GM19438 (cell line): ENCODE data around the gene GALNT4.
A peak's percentile ranks its signal among the peaks of the same experiment; 100 is the strongest.

Experiments used
- ATAC-seq: cut with Tn5 transposase; IDR thresholded peaks from one replicate; pipeline ENCODE4 v1.9.1; 2021; ENCODE audit warnings: low read depth; ENCODE audit not compliant: unreplicated experiment

Gene GALNT4

DNA sequence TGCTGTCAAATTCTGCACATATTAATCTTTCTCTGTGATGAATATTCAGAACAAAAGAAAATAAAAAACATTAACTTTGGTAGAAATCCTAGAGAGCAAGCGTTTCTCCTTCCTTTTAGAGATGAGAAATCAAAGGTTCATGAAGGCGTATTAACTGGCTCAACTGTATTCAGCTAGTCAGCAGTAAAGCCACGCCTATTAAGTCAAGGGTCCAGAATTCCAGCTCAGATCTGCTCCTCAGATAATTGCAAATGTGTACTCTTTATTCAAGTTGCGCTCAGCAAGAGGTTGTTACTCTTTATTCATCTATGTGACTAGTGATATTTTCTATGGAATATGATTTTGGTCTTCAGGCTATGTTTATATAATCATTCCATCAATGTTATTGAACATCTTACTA lies 14.3 kb upstream of the GALNT4 start:
- ATAC-seq, result no peak

DNA sequence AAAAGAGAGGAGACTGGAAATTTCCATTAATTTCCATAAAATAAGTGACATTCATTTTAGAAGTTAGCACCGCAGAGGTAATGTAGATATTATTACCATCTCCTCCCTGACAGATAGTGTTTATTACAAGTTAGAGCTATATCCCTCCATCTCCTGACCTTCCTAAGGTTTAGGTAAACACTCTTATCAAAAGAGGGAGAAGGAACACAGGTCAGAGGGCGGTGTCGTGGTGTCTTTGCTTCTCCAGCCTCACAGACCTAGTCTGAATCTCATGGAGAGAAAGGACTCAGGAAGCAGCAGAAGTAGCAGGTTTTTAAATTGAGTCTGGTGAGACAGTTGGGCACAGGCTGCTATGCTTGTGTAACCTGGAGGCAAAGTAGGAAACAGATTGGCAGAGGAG lies 12.8 kb upstream of the GALNT4 start:
- ATAC-seq, result no peak

DNA sequence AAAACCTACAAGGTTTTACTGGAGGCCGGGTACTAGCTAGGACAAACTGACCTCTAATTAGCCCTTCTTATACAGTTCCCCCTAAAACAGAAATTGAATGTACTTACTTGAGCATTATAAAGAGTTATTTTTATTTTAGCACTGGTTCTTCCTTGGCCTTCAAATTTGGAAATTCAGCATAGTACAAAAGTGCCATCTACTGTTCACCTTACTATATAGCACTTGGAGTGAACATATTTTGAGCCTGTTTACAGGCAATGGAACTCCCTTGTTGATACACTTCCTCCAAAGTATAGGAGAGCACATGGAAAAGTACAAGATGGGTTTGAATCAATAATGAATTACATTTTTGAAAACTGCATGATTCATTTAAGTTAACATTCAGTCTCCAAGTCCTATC lies 5.1 kb upstream of the GALNT4 start:
- no peak for ATAC-seq

DNA sequence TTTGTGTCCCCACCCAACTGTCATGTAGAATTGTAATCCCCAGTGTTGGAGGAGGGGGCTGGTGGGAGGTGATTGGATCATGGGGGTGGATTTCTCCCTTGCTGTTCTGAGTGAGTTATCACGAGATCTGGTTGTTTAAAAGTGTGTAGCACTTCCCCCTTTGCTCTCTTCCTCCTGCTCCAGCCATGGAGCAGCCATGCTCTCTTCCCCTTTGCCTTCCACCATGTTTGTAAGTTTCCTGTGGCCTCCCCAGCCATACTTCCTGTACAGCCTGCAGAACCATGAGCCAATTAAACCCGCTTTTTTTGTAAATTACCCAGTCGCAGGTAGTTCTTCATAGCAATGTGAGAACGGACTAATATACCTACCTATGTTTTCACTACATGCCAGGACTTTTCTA lies 3.8 kb upstream of the GALNT4 start:
- ATAC-seq, result no peak

DNA sequence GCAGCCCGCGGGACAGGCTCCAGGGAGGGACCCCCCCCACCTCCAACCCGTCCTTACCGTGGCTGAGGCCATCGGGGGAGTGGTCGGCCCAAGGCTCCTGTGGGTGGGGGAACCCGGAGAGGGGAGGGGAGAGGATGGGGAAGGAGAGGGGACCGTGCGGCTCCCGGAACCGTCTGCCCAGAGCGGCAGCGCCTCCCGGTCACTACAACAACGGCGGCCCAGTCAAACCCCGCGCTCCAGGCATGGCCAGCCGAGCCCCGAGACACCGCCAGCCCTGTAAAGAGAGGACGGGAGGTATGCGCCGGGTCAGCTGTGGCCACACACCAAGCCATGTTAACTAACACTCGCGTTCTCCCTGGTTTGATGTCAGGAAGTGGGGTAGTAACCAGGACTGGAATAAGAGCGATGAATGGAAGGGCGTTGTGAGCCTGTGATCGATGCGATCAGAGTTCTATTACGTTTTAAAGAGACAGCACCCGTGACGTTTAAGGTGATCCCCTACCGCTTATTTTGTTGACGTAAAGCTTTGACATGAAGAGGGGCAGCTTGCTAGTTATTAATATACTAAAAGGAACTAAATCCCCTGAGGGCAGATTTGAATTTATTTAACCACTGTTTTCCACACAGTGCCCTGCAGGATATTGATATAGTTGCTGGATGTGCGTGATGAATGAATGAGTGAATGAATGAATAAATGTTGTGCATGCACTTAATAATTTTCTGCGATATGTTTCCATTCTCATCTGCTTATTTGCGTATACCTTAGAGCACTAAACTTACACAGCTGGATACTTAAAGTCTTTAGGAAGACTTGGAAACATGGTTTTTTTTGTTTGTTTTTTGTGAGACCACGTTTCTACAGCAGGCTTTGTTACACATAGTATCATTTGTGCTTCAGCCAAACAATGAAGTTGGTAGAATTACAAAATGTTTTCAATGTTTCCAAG lies 1.5 kb upstream of the GALNT4 start, which contains the start of gene POC1B:
POC1B (minus strand) TSS at position 224 of the 947 bp plus-strand sequence; CDS start at position 72, 152 bp downstream.
- ATAC-seq, result peak; percentile 63

DNA sequence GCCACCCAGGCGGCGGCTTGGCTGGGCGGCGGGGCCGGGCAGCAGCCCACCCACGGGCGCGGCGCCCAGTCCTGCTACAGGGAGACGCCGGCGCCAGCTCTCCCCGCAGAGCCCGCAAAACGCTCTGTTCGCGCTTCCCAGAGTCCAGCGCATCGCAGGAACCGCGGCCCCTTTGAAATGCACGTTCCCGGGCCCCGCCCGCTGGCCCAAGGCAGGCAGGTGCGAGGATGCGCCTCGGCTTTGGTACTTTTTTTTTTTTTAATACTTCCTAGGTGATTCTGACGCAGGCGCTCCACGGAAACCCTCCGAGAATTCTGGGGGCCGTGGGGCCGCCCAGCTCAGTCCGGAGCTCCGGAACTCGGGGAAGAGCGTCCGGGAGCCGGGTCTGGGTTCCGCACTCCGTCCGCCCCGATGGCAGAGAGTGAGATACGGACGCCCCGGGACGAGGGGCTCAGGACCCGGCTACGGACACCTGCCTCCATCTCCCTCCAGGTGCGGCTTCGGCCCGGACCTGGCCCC lies 768 bp upstream of the GALNT4 start:
- peak; percentile 28 for ATAC-seq

DNA sequence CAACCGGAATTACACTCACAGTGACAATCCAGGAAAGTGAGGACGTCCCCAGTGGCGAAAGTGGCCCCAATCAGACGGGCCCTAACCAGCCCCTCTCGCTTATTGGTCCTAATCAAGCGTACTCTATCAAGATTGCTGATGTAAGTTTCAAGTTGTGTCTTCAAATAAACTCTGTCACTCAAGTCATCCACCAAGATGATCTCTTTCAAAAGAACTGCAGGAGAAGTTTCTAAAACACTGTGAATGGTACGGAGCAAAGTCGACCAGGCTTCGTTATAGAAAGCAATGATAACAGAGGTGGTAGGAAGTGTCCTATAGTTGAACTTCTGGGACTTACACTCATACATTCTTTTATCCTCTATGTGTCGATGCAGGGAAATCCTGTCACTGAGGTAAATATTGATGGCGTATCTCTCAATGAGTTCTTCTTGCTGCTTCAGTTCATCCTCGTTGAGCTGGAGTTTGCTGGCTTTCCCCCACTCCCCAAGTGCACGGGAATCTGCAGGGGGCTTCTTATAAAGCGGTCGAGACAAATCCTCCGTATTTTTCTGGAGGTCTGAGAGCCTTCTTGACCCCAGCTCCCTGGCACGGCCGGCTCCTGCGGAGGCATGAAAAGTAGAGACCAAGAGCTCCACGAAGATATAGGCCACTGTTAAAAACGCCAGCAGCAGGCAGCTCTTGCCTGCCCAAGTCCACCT lies 604 bp downstream of the GALNT4 start:
- ATAC-seq, result no peak

DNA sequence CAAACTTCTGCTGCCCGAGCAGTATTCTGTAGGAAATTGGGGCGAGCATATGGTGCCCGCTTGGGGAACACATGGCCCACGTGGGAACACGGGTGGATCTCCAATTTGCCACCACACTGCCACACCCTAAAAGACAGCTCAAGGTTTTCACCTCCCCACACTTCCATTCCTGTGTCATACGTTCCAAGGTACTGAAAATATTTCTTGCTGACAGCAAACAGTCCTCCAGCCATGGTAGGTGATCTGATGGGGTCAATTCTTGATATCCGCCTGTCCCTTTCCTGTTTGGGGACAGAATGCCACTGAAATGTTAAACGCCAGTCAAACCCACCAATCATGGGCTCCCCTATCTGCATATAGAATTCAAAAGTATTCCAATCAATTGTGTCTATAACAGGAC lies 1.2 kb downstream of the GALNT4 start:
- no peak for ATAC-seq

DNA sequence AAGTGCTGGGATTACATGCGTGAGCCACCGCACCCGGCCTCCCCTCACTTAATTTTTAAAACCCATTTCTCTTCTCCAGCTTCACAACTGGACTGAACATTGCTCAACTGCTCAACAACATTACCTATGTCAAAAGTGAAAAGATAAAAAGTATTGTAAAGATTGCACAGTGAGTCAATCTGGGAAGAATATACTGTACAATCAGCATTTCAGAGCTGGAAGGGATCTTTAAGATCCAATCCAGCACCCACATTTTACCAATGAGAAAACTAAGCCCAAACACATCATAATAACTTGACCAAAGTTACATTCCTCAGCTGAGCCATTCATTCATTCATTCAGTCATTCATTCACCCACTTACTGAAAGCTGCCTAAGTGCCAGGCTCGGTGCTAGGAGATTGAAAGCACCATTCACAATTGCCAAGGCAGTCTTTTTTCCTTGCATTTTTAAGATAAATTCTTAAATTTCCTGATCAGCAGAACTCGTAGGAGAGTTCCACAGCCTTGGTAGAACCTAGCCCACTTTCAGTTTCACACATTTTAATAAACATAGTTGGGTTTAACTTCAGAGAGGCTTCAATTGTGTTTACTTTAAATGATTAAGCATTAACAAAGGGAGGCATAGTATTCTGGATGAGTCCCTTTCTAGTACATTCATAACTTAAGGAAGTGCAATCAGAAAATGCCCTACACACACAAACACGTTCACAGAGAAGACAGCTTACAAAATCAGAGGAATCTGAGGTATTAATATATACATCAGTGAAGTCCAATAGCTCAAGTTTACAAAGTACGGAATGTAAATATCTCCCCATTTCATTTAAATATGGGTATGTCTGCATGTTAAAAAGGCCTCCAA lies 3.0 kb downstream of the GALNT4 start:
- no peak for ATAC-seq

DNA sequence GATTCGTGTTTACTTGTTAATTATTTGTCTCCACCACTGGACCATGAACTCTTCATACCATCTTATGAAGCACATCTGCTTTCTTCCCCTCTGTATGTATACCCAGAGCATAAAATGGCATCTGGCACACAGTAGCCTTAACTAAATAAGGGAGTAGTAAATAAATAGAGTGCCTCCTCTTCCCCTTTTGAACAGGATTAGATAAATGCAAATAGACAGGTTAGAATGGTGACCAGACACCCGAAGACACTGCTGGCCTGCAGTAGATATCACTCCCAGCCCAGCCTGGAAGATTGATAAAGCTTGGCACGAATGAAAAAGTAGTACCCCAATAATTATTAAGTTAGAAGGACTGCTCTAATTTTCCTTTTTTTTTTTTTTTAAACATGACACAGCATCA lies 6.9 kb downstream of the GALNT4 start:
- no peak for ATAC-seq

DNA sequence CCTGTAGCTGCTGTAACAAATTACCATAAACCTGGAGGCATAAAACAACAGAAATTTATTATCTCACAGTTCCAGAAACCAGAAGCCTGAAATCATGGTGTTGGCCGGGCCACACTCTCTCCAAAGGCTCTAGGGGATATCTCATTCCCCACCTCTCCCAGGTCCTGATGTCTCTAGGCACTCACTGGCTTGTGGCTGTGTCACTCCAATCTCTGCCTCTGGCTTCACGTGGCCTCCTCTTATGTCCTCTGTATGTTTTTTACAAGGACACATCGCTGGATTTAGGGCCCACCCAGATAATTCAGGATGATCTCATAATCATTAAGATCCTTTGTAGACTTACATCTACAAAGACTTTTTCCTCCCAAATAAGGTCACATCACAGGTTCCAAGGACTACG lies 8.0 kb downstream of the GALNT4 start:
- no peak for ATAC-seq

DNA sequence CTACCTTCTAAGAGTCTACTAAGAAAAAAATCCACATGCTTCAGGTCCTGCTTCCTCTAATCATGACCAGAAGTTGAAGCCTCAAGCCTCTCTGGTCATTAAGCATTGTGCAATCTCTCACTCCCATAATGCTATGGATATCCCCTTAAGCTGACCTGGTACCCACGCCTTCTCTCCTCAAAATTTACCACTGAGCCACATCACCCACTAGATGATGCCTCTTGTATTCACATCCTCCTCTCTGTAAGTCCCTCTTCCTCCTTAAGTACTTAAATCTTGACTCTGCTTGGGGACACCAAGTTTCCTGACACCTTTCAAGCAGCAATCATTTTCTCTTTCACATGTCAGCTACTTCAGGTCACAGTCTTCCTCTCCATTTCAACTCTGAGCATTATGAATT lies 9.8 kb downstream of the GALNT4 start:
- ATAC-seq, result peak; percentile 57

DNA sequence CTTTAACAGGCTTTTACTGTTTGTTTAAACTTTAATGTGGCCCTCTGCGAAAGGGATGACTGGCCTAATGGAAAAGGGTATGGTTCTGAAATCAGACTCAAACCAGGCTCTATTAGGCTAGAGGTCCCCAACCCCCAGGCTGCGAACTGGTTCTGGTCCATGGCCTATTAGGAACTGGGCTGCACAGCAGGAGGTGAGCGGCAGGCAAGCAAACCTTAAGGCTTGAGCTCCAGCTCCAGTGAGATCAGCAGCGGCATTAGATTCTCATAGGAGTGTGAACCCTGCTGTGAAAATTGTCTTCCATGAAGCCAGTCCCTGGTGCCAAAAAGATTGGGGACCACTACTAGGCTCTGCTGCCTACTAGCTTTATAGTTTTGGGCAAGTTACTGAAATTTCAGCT lies 11.1 kb downstream of the GALNT4 start:
- no peak for ATAC-seq

DNA sequence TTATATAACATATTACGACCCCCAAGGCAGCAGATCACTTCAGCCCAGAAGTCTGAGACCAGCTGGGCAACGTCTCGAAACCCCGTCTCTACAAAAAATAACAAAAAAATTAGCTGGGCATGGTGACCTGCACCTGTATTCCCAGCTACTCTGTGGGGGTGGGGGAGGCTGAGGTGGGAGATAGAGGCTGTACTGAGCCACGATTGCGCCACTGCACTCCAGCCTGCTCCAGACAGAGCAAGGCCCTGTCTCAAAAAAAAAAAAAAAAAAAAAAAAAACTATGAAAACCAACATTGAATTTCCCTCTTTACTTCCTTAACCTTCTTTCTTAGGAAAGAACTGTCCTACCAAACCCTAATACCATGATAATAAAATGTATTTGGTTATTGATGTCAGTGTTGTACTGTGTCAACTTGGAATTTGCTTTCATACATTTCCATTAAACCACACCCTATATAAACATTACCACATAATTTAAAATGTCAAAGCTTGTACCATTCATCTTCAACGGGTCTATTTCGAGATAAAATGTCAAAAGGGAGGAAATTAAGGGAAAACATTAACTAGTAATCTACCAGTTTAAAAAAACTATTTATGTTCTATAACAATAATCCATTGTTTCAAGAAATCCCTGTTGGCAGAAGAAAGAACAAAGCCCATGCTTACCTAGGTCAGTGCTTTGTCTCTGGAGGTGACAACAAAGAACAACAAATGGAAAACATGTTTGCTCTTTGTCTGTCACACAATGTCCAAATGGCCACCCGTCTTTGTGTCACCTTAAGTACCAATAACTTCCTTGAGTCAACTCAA lies 17.4 kb downstream of the GALNT4 start:
- no peak for ATAC-seq

DNA sequence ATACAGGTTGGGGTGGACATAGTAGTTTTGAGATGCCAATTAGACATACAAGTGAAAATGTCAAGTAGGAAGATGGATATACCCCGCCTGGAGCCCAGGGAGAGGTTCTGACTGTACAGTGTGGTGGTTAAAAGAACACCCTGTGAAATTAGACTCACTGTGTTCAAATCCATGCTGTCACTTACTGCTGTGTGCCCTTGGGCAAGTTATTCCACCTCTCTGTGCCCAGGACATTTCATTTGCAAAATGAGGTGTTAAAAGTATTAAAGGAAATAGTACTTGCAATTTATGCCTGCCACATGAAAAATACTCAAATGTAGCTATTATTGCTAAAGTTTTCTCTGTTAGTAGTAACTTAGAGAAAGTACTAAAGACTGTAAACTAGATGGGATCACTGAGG lies 18.5 kb downstream of the GALNT4 start:
- ATAC-seq, result no peak

DNA sequence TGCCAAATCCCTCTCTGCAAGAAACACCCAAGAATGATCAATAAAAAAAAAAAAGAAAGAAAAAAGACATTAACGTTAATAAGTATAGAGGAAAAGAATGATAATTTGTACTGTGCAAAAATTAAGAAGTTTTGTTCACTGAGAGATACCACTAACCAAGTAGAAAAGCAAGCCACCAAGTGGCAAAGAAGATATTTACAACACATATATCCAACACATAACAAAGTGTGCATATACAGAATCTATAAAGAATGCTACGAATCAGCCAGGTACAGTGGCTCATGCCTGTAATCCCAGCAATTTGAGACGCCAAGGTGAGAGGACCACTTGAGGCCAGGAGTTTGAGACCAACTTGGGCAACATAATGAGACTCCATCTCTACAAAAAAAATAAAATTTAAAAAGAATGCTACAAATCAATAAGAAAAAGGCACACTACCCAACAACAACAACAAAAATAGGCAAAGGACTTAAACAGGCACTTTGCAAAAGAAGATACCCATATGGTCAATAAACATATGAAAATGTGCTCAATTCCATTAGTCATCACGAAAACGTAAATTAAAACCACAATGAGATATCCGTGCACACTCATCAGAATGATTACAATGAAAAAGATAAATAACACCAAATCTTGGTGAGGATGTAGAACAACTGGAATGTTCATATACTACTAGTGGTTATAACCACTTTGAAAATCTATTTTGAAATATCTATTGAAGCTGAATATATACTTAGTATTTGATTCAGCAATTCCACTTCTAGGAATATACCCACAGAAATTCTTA lies 19.8 kb downstream of the GALNT4 start:
- no peak for ATAC-seq

DNA sequence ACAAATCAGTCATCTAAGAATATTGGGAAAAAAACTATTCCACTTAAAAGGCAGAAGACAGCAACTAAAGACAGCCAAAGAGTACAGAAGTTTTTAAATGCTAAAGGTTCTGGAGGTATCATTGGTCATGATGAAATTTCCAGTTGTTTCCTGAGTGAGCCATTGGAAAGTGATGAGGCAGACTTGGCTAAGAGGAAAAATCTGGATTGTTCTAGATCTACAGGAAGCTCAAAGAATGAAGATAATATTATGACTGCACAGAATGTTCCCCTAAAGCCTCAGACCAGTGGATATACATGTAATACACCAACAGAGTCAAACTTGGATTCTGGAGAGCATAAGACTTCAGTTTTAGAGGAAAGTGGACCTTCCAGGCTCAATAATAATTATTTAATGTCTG lies 22.8 kb downstream of the GALNT4 start:
- no peak for ATAC-seq

DNA sequence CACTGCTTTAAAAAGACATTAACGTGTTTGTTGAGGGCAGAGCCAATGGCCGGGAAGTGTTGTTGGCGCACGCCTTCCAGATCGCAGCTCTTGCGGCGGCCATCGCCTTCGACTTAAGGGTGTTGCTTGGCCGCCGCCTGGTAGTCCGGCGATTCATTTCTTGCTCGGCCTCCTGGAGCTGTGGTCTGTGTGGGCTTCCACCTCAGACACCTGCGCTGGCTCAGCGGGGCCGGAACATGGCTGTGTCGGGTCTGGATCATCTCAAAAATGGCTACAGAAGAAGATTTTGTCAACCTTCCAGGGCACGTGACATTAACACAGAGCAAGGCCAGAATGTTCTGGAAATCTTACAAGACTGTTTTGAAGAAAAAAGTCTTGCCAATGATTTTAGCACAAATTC lies 24.7 kb downstream of the GALNT4 start:
- ATAC-seq, result no peak

DNA sequence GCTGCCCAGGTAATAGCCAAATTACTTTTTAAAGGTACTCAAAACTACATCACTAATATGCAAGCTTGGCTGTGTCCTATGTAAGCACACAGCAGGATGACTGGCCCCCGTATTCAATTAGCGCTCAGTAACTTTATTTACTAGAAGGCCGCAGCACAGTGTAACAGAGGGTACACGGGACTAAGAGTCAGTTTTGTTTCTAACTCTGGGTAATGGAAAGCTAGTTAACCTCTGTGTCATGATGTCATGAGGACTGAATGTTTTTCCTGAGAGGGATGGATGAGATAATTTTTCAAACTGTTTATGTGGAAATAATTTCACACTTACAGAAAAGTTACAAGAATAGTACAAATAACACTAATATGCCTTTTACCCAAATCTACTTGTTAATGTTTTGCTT lies 27.1 kb downstream of the GALNT4 start:
- ATAC-seq, result no peak
